HepG2 (cell line): ENCODE data around the gene TRMT5. TPM values are rescaled to one million over a fixed set of nuclear protein-coding genes. Genes with fewer than 3 reads are reported as not detected.

ENCODE experiments used
- FOXJ3 ChIP-seq: sonication (generic); formaldehyde crosslinking; IDR thresholded peaks from 2 replicates; pipeline ENCODE4 v1.4.0; 2020; ENCODE audit warnings: missing genetic modification reagents, mild to moderate bottlenecking, borderline replicate concordance
- polyA plus RNA-seq, 8 experiments: library from polyadenylated mRNA; depleted of rRNA in 3 of 8; stranded (reverse) in 7 of 8; unstranded in 1 of 8; fragments of >200 nt; fragmentation: Illumina TruSeq in 4 of 8; extraction: Trizol in 4 of 8; gene quantifications; 2 replicates each; pipeline versions ENCODE4 v1.2.1 to v1.2.3, GENCODE V29; 2011 to 2016; ENCODE audit warnings: low read depth in 4 of 8, missing spikeins in 1 of 8, mixed read lengths in 1 of 8; ENCODE audit not compliant: insufficient read depth in 1 of 8
- total RNA-seq, 5 experiments: library from RNA; depleted of rRNA; stranded (reverse); fragments of >200 nt; fragmentation: Illumina TruSeq; extraction: Trizol; gene quantifications; 2 replicates each; pipeline ENCODE4 v1.2.3, GENCODE V29; 2016; ENCODE audit warnings: low read depth in 1 of 5
- TF ChIP-seq, protein P1 (sequence below), 2 experiments: fragments of 450-650 bp in 1 of 2; sonication (generic) in 1 of 2; formaldehyde crosslinking in 1 of 2; IDR thresholded peaks; 2 replicates each; pipeline versions ENCODE4 v1.6.1 to v1.8.0; 2016 to 2022; ENCODE audit warnings: antibody characterized with exemption in 1 of 2, mild to moderate bottlenecking in 1 of 2, missing genetic modification reagents in 1 of 2

Gene TRMT5
- total and polyA plus RNA-seq, 2 of the 13 experiments (the other 11 are each of a cell fraction or from before 2014, with no cell fraction given), result 3.6 to 16.0 TPM

DNA sequence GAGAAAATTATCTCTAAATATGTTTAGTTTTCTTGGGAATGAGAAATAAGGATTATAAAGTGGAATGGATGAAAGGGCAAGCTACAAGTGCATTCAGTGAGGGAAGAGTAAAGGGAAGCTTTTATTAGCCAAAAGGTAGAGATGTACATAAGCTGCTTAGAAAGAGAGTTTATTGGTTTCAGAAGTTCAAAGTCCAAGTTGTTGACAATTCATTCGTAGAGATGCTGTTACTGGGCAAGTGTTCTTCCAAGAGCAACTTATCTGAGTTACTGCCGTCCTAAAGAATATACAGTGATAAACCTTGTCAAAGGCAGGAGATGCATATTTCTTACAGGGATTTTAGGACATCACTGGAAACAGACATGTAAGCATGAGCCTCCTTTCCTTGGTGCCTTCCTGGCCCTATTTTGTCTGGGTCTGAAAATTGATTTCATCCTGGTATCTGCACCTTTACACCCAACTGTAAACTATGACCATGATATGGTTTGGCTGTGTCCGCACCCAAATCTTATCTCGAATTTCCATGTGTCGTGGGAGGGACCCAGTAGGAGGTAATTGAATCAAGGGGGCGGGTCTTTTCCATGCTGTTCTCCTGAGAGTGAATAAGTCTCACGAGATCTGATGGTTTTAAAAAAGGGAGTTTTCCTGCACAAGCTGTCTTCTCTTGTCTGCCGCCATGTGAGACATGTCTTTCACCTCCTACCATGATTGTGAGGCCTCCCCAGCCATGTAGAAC lies 46.8 kb downstream of the TRMT5 start (continued):
- TF ChIP-seq, protein P1, sequence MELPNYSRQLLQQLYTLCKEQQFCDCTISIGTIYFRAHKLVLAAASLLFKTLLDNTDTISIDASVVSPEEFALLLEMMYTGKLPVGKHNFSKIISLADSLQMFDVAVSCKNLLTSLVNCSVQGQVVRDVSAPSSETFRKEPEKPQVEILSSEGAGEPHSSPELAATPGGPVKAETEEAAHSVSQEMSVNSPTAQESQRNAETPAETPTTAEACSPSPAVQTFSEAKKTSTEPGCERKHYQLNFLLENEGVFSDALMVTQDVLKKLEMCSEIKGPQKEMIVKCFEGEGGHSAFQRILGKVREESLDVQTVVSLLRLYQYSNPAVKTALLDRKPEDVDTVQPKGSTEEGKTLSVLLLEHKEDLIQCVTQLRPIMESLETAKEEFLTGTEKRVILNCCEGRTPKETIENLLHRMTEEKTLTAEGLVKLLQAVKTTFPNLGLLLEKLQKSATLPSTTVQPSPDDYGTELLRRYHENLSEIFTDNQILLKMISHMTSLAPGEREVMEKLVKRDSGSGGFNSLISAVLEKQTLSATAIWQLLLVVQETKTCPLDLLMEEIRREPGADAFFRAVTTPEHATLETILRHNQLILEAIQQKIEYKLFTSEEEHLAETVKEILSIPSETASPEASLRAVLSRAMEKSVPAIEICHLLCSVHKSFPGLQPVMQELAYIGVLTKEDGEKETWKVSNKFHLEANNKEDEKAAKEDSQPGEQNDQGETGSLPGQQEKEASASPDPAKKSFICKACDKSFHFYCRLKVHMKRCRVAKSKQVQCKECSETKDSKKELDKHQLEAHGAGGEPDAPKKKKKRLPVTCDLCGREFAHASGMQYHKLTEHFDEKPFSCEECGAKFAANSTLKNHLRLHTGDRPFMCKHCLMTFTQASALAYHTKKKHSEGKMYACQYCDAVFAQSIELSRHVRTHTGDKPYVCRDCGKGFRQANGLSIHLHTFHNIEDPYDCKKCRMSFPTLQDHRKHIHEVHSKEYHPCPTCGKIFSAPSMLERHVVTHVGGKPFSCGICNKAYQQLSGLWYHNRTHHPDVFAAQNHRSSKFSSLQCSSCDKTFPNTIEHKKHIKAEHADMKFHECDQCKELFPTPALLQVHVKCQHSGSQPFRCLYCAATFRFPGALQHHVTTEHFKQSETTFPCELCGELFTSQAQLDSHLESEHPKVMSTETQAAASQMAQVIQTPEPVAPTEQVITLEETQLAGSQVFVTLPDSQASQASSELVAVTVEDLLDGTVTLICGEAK (IDR thresholded peaks at IDR 0.05), result no peak
- TF ChIP-seq, protein P1 (CRISPR knock-in tag; IDR thresholded peaks at IDR 0.05), result no peak
- TF ChIP-seq FOXJ3 (CRISPR knock-in tag), result no peak
